GM18951 (cell line): ENCODE measurements around the gene GFER.
"Not testable (repeated sequence)": the region's sequence is repeated elsewhere in the genome, so short reads cannot be mapped to it uniquely, and the experiment has no call there.

Experiments used
- POLR2A ChIP-seq: IDR thresholded peaks from 4 replicates; pipeline ENCODE4 v1.6.1; 2011; ENCODE audit warnings: mild to moderate bottlenecking; ENCODE audit not compliant: insufficient read length, insufficient read depth; ENCODE audit errors: extremely low read depth
- in situ Hi-C: fragments of 300-500 bp; cut with MboI; formaldehyde crosslinking; loops from one replicate; pipeline ENCODE4 v1.12.0; 2022; ENCODE audit warnings: low sequenced_read_pairs, mixed read lengths, inconsistent platforms; ENCODE audit not compliant: unreplicated experiment

GFER gene

DNA sequence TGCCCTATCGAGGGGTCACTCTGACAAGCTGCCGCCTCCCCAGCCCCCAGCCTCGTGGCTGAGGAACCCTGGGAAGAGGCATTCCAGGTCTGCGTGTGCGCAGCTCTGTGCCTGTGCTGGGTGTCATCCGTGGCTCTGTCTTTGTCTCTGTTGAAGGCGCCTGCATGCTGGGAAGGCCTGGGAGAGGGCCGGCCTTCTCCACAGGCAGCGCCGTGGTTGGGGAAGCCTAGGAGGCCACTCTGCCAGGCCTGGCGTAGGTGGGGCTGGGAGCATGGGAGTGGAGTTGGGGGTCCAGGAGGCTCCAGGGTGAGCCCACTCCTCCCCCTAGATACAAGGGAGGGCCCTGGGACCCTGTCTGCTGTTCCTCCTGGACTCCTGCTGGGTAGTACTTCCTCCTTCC lies 46.0 kb downstream of the GFER start:
- in situ Hi-C loops, result no loop called here
- TF ChIP-seq POLR2A, result no peak

DNA sequence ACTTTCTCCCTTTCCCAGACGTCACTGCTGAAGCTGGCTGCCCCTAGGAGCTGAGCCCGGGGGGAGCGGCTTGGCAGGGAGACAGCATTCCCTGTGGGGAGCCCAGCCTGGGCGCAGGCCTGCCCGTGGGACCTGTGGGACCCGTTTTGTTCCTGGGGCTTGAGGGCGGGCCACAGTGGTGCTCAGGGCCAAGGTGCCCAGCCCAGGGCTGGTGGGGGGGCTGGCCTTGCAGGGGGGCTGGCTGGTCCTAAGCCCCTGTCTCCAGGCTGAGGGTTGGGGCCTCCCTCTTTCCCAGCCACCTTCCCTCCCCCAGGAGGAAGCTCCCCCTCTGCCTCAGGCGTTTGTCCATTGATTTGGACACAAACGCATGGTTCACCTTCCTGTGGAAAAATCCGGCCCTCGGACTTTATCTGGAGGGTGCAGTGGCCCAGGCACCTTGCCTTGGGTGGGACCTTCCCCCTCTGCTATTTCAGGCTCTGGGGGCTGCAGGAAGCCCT lies 47.1 kb downstream of the GFER start:
- in situ Hi-C loops, result no loop called here
- no peak for TF ChIP-seq POLR2A

DNA sequence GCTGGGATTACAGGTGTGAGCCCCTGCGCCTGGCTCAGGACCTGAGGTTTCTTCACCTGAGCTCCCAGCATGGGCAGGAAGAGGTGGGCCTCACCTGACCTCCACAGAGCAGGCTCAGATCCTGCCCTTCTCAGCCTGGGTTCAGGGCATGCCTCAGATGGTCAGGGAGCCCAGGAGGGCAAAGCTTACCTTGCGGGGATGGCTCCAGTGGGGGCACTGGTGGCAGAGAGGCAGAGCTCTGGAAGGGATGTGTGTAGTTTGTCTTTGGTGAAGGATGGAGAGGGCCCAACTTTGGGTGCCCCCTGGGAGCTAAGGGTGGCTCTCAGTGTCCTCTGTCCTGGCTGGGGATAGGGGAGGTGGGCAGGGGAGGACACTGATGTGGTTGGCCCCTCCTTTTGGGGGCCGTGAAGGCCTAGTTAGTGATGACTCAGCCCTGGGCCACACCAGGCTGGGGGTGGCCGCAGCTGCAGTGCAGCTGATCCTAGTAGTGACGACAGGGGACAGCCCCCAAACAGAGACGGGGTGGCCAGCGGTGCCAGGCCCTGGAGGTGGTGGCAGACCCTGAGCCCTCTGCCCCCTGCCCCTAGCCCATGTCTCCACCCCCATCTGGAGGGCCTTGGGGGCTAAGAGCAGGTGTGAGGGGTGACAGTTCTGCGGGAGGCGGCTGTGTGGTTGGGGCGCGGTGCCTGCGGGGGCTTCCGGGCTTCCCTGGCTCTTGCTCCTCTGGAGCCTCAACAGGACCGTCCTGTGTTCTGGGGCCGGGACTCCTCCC lies 48.5 kb downstream of the GFER start:
- in situ Hi-C loops, result no loop called here

DNA sequence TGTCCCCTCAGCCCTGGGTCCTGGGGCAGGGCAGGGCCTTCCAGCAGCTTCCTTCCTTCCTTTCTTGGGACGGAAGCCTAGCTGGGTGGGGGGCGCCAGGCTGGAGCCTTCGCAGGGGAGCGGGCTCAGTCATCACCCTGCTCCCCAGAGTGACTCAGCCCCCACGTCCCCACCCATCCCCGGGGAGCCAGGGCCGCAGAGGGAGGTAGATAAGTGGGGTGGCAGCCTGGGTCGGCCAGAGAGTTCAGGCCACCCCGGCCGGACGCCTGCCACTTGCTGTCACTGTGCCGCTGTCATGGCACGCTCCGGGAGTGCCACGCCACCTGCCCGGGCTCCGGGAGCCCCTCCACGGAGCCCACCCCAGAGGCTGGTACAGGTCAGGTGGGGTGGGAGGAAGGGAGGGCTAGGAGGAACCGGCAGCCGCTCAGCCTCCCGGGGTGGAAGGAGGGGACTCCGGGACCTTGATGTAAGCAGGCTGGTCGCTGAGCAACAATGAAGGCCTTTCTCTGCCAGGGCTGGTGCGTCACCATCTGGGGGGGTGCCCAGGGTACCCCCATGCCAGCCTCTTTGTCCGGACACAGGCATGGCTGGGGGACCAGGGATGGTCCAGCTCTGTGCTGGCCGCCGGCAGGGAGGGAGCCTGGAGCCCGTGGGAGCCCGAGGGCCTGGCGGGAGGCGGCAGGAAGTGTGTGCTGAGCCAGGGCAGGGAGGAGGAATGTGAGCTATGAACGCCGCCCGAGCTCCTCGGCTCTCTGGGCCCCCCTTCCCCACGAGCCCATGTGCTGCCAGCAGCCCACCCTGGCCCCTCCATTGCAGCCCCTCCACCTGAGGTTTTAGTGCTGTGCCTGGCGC lies 49.3 kb downstream of the GFER start:
- no peak for TF ChIP-seq POLR2A
- in situ Hi-C loops, result no loop called here

More for the DNA sequence above, 48.5 kb downstream of the GFER start:
- no peak for TF ChIP-seq POLR2A

DNA sequence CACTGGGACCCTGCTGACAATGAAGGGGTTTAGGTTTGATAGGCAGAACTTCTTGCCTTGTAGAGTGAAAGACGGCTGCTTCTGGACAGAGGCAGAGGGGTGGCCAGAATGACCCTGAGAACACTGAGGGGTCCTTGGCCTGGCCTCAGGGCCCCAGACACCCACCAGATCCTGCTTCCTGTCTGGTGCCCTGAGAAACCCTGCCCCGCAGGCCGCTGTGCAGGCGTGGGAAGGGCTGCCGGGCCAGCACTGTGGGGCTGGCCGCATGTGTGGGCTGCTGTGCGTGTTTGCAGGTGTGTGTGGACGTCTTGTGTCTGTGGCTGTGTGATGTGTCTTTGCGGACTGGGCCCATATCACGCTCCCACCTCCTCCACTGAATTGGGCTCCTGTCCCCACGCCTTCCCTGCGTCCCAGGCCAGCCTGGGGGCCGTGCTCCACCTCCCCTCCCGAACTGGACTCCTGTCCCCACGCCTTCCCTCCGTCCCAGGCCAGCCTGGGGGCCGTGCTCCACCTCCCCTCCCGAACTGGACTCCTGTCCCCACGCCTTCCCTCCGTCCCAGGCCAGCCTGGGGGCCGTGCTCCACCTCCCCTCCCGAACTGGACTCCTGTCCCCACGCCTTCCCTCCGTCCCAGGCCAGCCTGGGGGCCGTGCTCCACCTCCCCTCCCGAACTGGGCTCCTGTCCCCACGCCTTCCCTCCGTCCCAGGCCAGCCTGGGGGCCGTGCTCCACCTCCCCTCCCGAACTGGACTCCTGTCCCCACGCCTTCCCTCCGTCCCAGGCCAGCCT lies 50.1 kb downstream of the GFER start:
- in situ Hi-C loops, result not testable (repeated sequence)

DNA sequence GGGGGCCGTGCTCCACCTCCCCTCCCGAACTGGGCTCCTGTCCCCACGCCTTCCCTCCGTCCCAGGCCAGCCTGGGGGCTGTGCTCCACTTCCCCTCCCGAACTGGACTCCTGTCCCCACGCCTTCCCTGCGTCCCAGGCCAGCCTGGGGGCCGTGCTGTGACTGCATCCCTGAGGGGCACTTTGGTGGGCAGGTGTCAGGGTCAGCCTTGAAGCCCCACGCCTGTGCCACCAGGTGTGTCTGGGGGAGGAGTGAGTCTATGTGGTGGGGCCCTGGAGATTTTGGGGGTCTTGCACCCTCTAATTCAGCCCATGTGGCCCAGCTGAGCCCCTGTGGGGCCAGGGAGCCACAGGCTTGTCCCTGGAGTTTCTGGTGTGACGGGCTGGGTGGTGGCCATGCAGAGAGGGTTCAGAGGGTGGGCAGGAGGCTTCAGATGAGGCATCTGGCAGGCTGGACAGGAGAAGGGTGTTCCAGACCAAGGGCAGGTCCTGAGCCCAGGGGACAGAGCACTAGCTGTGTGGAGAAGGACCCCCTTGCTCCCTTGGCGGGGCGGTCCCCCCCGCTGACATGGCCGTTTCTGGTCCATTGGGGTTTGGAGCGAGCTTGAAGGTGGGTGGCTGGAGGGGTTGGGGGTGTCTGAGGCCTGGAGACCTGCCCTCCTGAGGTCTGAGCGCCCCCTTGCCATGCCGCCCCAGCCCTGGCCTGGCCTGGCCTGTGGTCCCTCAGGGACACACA lies 50.9 kb downstream of the GFER start:
- in situ Hi-C loops, result no loop called here
- no peak for TF ChIP-seq POLR2A

DNA sequence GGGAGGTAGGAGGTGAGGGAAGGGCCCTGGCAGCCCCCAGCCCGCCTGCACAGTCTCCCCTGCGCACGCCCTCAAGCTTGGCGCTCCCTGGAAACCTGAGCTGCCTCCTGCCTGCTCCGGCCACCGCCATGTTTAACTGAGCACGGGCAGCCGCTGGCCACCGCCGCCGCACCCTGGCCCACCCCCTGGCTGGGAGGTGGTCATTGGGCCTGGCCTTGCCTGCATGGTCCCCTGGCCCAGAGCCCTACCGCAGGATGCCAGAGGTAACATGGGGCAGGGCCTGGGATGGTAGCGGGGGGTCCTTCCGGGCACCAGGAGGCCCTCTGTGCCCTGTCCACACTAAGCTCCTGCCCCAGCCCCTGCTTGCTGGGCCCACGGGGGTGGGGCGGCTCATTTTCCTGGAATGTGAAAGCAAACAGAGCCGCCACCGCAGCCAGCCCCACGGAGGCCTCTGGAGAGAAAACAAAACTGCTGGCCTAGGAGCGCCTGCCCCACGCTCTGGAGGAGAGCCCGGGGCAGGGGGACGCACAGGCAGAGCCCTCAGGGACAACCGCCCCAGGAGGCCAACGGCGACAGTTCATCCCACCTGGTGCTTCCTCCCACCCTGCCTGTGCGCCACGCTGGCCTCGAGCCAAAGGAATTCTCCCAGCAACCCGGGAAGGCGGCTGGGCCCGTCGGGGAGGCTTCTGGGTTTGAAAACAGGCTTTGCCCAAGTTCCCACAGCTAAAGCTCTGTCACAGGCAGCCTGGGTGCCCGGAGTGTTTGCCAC lies 51.6 kb downstream of the GFER start:
- in situ Hi-C loops, result no loop called here
- no peak for TF ChIP-seq POLR2A

DNA sequence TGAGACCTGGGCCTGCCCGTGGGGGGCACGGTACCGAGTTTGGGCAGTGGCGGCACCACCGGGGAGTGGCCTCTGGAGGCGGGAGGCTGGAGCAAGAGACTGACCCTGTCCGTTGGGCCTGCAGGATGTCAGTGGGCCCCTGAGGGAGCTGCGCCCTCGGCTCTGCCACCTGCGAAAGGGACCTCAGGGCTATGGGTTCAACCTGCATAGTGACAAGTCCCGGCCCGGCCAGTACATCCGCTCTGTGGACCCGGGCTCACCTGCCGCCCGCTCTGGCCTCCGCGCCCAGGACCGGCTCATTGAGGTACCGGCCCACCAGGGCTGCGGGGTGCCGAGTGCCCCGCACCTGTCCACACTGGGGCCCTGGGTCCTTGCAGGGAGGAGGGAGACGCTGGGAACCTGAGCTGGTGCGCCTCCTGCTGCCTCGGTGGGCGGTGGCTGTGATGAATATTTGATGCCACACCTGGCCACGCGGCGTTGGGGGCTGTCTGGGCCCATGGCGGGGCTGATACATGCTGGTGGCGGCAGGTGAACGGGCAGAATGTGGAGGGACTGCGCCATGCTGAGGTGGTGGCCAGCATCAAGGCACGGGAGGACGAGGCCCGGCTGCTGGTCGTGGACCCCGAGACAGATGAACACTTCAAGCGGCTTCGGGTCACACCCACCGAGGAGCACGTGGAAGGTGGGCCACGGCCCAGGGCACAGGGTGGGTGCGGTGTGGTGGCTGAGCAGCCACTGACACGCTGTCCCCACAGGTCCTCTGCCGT lies 52.4 kb downstream of the GFER start:
- TF ChIP-seq POLR2A, result no peak
- in situ Hi-C loops, result no loop called here

DNA sequence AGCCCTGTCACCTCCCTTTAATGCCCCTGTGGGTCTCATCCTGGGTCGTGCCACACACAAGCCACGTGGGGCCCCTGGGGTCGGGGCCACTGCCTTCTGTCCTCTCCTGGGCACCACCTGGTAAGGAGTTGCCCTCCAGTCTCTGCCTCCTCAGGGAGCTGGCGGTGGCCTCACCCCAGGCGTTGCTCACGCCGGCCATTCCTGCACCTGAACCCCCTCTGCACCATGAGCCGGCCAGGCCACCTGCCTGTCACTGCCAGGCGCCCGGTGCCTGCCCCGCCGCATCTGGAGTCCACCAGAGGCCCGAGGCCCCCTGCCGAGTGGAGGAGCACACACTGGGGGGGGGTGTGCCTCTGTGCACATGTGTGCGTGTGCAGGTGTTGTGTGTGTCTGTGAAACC lies 53.1 kb downstream of the GFER start:
- in situ Hi-C loops, result no loop called here
- no peak for TF ChIP-seq POLR2A
